Bronchial epithelial cell (primary cell): ENCODE data around the gene RGS7BP. TPM values are rescaled to one million over a fixed set of nuclear protein-coding genes. Genes with fewer than 3 reads are reported as not detected.

ENCODE experiments used
- DNase-seq: peaks from one replicate; pipeline ENCODE4 v3.0.0-alpha.2; 2010; ENCODE audit warnings: low read depth
- FAIRE-seq: peaks from 2 replicates; lab custom pipeline; 2011; peaks lifted over from hg19 to GRCh38; lab: Jason Lieb, UNC
- H3K27me3 ChIP-seq: 2 replicates; pipeline ENCODE4 v1.5.1; 2011; ENCODE audit warnings: low read length; ENCODE audit not compliant: control insufficient read depth, insufficient read depth
- H3K36me3 ChIP-seq: 2 replicates; pipeline ENCODE4 v1.5.1; 2011; ENCODE audit warnings: low read length; ENCODE audit not compliant: control insufficient read depth, insufficient read depth
- H3K4me3 ChIP-seq: 2 replicates; pipeline ENCODE4 v1.5.1; 2011; ENCODE audit warnings: mild to moderate bottlenecking, low read depth, low read length, control low read depth
- CTCF ChIP-seq: IDR thresholded peaks from 2 replicates; pipeline ENCODE4 v1.5.1; 2011; ENCODE audit warnings: mild to moderate bottlenecking, moderate library complexity, low read length, control low read depth, inconsistent platforms; ENCODE audit not compliant: insufficient read depth, severe bottlenecking
- total RNA-seq: library from RNA; depleted of rRNA; stranded (reverse); fragments of >200 nt; gene quantifications from 2 replicates; pipeline ENCODE4 v1.2.1, GENCODE V29; 2014

The RGS7BP gene
- total RNA-seq, 1 donor from 2014 or later = not detected

GRCh38 chr5:64566310-64566916 lies 60.6 kb downstream of the RGS7BP start:
- DNase-seq (no peak), FAIRE-seq (no peak)
- Histone ChIP-seq H3K36me3 (no peaks in the 10 kb centered on the region), H3K27me3 (no peaks in the 10 kb centered on the region), H3K4me3 (no peak overlapping the region)
- no peak for TF ChIP-seq CTCF

GRCh38 chr5:64569858-64570257 lies 64.0 kb downstream of the RGS7BP start:
- DNase-seq = peak; percentile 21
- FAIRE-seq = no peak
- no peaks in the 10 kb centered on the region for H3K27me3 ChIP-seq
- H3K4me3 ChIP-seq = no peak overlapping the region
- no peaks in the 10 kb centered on the region for H3K36me3 ChIP-seq
- no peak for TF ChIP-seq CTCF

DNA sequence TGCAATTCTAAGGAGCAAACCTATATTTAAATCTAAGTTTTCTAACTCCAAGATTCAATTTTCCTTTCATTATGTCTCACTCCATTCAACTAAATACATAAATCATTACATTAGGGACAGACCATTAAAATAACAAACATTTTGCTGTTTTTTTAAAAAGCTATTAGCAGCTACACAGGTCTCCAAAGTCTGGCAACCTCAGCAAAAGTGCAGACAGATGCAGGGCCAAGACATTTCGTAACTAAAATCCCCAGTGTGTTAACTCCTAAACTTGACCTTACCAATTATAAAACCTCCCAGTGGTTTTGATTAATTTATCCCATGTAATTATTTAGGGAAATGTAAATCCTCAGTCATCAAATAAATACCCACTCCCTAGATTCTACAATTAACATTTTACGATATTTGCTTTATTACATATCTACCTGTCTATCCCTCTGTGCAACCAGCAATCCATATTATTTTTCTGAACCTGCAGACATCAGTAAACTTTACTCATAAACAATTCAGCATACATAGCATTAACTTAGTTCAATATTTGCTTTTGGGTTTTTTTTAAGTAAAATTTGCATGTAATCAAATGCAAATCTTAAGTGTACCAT lies 64.7 kb downstream of the RGS7BP start:
- DNase-seq (no peak), FAIRE-seq (no peak)
- H3K27me3 ChIP-seq = no peaks in the 10 kb centered on the region
- no peaks in the 10 kb centered on the region for H3K36me3 ChIP-seq
- H3K4me3 ChIP-seq = no peak overlapping the region
- no peak for TF ChIP-seq CTCF

DNA sequence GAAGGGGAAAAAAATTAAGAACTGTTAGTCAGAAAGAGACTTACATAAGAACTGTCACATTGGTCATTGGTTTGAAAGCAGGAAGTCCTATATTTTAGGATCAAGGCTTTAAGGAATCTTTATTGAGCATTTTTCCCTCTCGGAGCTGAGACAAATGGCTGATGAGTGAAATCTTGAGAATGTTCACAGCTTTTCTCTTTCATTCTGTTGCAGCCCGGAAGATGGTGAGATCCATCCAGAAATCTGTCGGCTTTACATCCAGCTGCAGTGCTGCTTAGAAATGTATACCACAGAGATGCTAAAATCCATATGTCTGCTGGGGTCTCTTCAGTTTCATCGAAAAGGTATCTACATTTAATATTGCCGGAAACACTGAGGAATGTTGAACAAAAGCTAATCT lies 69.7 kb downstream of the RGS7BP start:
- FAIRE-seq (no peak), DNase-seq (no peak)
- Histone ChIP-seq H3K4me3 (no peak overlapping the region), H3K36me3 (no peaks in the 10 kb centered on the region), H3K27me3 (no peaks in the 10 kb centered on the region)
- no peak for TF ChIP-seq CTCF

DNA sequence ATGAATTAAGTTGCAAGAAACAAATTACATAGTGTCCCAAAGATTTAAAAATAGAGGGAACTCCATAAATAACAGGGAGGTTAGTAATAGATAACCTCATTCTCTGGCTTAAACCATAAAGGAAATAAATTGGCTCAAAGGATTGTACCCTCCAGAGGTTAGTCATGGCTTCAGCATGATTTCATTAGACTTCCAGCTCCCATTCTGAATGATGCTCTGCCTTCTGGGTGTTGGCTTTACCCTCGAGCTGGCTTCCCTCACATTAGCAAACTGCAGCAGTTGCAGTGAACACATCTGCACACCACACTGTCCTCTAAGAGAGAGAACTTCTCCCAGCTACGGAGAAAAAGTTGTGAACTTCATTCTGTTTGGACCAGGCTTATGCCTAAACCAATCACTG lies 70.4 kb downstream of the RGS7BP start:
- FAIRE-seq (no peak), DNase-seq (peak; percentile 1)
- H3K27me3 ChIP-seq = no peaks in the 10 kb centered on the region
- H3K4me3 ChIP-seq = no peak overlapping the region
- TF ChIP-seq CTCF = no peak
- H3K36me3 ChIP-seq = no peaks in the 10 kb centered on the region

DNA sequence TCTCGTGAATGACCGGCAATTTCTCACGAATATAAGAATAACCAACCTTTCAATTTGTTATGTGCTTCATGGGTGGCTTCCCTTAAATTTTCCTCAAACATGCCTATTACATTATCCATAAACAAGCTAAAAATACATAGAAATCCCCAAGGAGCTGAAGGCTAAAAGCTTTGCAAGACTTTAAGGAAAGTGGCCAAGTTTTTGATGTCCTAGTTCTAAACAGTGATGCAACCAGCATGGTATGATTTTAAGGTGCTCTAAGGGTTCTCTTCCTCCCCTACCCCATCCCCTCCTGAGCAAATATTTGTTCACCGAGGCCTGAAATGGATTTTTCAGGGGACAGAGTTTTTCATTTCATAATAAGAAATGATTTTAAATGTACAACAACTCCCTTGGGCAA lies 79.8 kb downstream of the RGS7BP start:
- TF ChIP-seq CTCF = no peak
- Histone ChIP-seq H3K27me3 (peaks cover 2% of the 10 kb centered on the region), H3K36me3 (no peaks in the 10 kb centered on the region), H3K4me3 (no peak overlapping the region)
- no peak for FAIRE-seq
- no peak for DNase-seq
